HEK293 (cell line): ENCODE data around the gene HTR1B.

Experiments used
- CTCF ChIP-seq: fragments of 450-650 bp; formaldehyde crosslinking; IDR thresholded peaks from 2 replicates; pipeline ENCODE4 v1.5.1; 2016; ENCODE audit warnings: missing biosample characterization, missing genetic modification characterization
- GLIS2 ChIP-seq: fragments of 450-650 bp; formaldehyde crosslinking; IDR thresholded peaks from 2 replicates; pipeline ENCODE4 v1.5.1; 2016; ENCODE audit warnings: missing biosample characterization, missing genetic modification characterization
- KLF1 ChIP-seq: fragments of 450-650 bp; formaldehyde crosslinking; IDR thresholded peaks from 2 replicates; pipeline ENCODE4 v1.5.1; 2016; ENCODE audit warnings: missing biosample characterization, missing genetic modification characterization
- MEIS1 ChIP-seq: sonication (generic); formaldehyde crosslinking; IDR thresholded peaks from 2 replicates; pipeline ENCODE4 v1.8.1; 2022; ENCODE audit warnings: missing genetic modification reagents, mild to moderate bottlenecking, borderline replicate concordance
- OSR2 ChIP-seq: fragments of 450-650 bp; formaldehyde crosslinking; IDR thresholded peaks from 2 replicates; pipeline ENCODE4 v1.5.1; 2016; ENCODE audit warnings: missing biosample characterization, missing genetic modification characterization
- OVOL3 ChIP-seq: fragments of 450-650 bp; formaldehyde crosslinking; IDR thresholded peaks from 2 replicates; pipeline ENCODE4 v1.5.1; 2016; ENCODE audit warnings: missing biosample characterization, missing genetic modification characterization
- PBX3 ChIP-seq: sonication (generic); formaldehyde crosslinking; IDR thresholded peaks from 2 replicates; pipeline ENCODE4 v1.8.1; 2022; ENCODE audit warnings: mild to moderate bottlenecking, moderate library complexity, missing genetic modification reagents
- PRDM10 ChIP-seq: fragments of 450-650 bp; formaldehyde crosslinking; IDR thresholded peaks from 2 replicates; pipeline ENCODE4 v1.5.1; 2016; ENCODE audit warnings: missing biosample characterization, missing genetic modification characterization
- SALL2 ChIP-seq: fragments of 450-650 bp; formaldehyde crosslinking; IDR thresholded peaks from 2 replicates; pipeline ENCODE4 v1.5.0; 2017; ENCODE audit warnings: missing biosample characterization, mild to moderate bottlenecking, missing genetic modification characterization, borderline replicate concordance
- SCRT2 ChIP-seq: fragments of 450-650 bp; formaldehyde crosslinking; IDR thresholded peaks from 2 replicates; pipeline ENCODE4 v1.5.1; 2016; ENCODE audit warnings: missing biosample characterization, missing genetic modification characterization
- SETDB1 ChIP-seq: IDR thresholded peaks from one replicate; pipeline ENCODE4 v1.6.1; 2017; ENCODE audit warnings: mild to moderate bottlenecking, low read length, moderate library complexity, mixed read lengths; ENCODE audit not compliant: insufficient read length
- SP3 ChIP-seq: fragments of 450-650 bp; formaldehyde crosslinking; IDR thresholded peaks from 2 replicates; pipeline ENCODE4 v1.5.1; 2016; ENCODE audit warnings: missing biosample characterization, missing genetic modification characterization
- TCF7L2 ChIP-seq: IDR thresholded peaks from 2 replicates; pipeline ENCODE4 v1.6.1; 2011; ENCODE audit warnings: low read depth, mild to moderate bottlenecking, inconsistent platforms, low read length, moderate library complexity, borderline replicate concordance
- WT1 ChIP-seq: fragments of 450-650 bp; formaldehyde crosslinking; IDR thresholded peaks from 2 replicates; pipeline ENCODE4 v1.5.1; 2016; ENCODE audit warnings: missing biosample characterization, missing genetic modification characterization
- ZEB2 ChIP-seq: fragments of 450-650 bp; formaldehyde crosslinking; IDR thresholded peaks from 2 replicates; pipeline ENCODE4 v1.5.1; 2016; ENCODE audit warnings: missing biosample characterization, missing genetic modification characterization
- ZNF112 ChIP-seq: fragments of 450-650 bp; formaldehyde crosslinking; IDR thresholded peaks from 2 replicates; pipeline ENCODE4 v1.5.0; 2017; ENCODE audit warnings: missing biosample characterization, missing genetic modification characterization
- ZNF114 ChIP-seq: fragments of 450-650 bp; formaldehyde crosslinking; IDR thresholded peaks from 2 replicates; pipeline ENCODE4 v1.5.0; 2017; ENCODE audit warnings: missing biosample characterization, missing genetic modification characterization
- ZNF121 ChIP-seq: fragments of 450-650 bp; formaldehyde crosslinking; IDR thresholded peaks from 2 replicates; pipeline ENCODE4 v1.5.1; 2016; ENCODE audit warnings: missing biosample characterization, missing genetic modification characterization
- ZNF2 ChIP-seq: fragments of 450-650 bp; formaldehyde crosslinking; IDR thresholded peaks from 2 replicates; pipeline ENCODE4 v1.5.1; 2016; ENCODE audit warnings: missing biosample characterization, missing genetic modification characterization
- ZNF26 ChIP-seq: fragments of 450-650 bp; formaldehyde crosslinking; IDR thresholded peaks from 2 replicates; pipeline ENCODE4 v1.5.1; 2016; ENCODE audit warnings: missing biosample characterization, missing genetic modification characterization
- ZNF398 ChIP-seq: fragments of 450-650 bp; formaldehyde crosslinking; IDR thresholded peaks from 2 replicates; pipeline ENCODE4 v1.5.1; 2017; ENCODE audit warnings: missing biosample characterization, missing genetic modification characterization
- ZNF488 ChIP-seq: fragments of 450-650 bp; formaldehyde crosslinking; IDR thresholded peaks from 2 replicates; pipeline ENCODE4 v1.5.1; 2016; ENCODE audit warnings: missing biosample characterization, missing genetic modification characterization
- ZNF558 ChIP-seq: fragments of 450-650 bp; formaldehyde crosslinking; IDR thresholded peaks from 2 replicates; pipeline ENCODE4 v1.5.1; 2016; ENCODE audit warnings: missing biosample characterization, missing genetic modification characterization
- ZNF629 ChIP-seq: fragments of 450-650 bp; formaldehyde crosslinking; IDR thresholded peaks from 2 replicates; pipeline ENCODE4 v1.5.1; 2017; ENCODE audit warnings: missing biosample characterization, missing genetic modification characterization
- ZNF639 ChIP-seq: fragments of 450-650 bp; formaldehyde crosslinking; IDR thresholded peaks from 2 replicates; pipeline ENCODE4 v1.5.1; 2016; ENCODE audit warnings: missing biosample characterization, missing genetic modification characterization
- ZNF664 ChIP-seq: fragments of 450-650 bp; formaldehyde crosslinking; IDR thresholded peaks from 2 replicates; pipeline ENCODE4 v1.5.1; 2016; ENCODE audit warnings: missing biosample characterization, missing genetic modification characterization
- ZNF777 ChIP-seq: fragments of 450-650 bp; formaldehyde crosslinking; IDR thresholded peaks from 2 replicates; pipeline ENCODE4 v1.5.1; 2017; ENCODE audit warnings: missing biosample characterization, missing genetic modification characterization, borderline replicate concordance
- ZNF792 ChIP-seq: fragments of 450-650 bp; formaldehyde crosslinking; IDR thresholded peaks from 2 replicates; pipeline ENCODE4 v1.5.1; 2016; ENCODE audit warnings: missing biosample characterization, missing genetic modification characterization

Gene HTR1B

GRCh38 chr6:77457720-77458349 is 5.5 kb downstream of the HTR1B start (continued):
- TF ChIP-seq ZNF664 (tag by site-specific recombination) (no peak), GLIS2 (no peak), ZNF114 (tag by site-specific recombination) (no peak), ZNF629 (tag by site-specific recombination) (no peak), CTCF (peak; percentile 48; the same call in 1 of the 2 replicates), OSR2 (tag by site-specific recombination) (no peak), ZNF2 (tag by site-specific recombination) (0 out of 2 replicates have a peak, but pooled peaks have one; percentile 46), PBX3 (CRISPR knock-in tag) (no peak), ZNF777 (tag by site-specific recombination) (no peak), WT1 (tag by site-specific recombination) (no peak), ZNF488 (tag by site-specific recombination) (no peak), SP3 (no peak), SCRT2 (tag by site-specific recombination) (no peak), ZNF121 (no peak), PRDM10 (tag by site-specific recombination) (peak; percentile 79), ZNF112 (tag by site-specific recombination) (no peak), MEIS1 (CRISPR knock-in tag) (no peak), SETDB1 (no peak), ZNF26 (tag by site-specific recombination) (no peak), TCF7L2 (no peak), SALL2 (tag by site-specific recombination) (no peak), ZNF558 (no peak), ZNF639 (no peak), ZEB2 (tag by site-specific recombination) (no peak), KLF1 (tag by site-specific recombination) (no peak), OVOL3 (tag by site-specific recombination) (no peak), ZNF398 (no peak), ZNF792 (tag by site-specific recombination) (no peak)
